GM18868 (cell line): Measurements from ENCODE around the gene CRPPA.

Source experiments
- ATAC-seq: cut with Tn5 transposase; IDR thresholded peaks from one replicate; pipeline ENCODE4 v1.9.1; 2021; ENCODE audit warnings: mild to moderate bottlenecking, moderate library complexity; ENCODE audit not compliant: unreplicated experiment

The CRPPA gene

GRCh38 chr7:16423761-16424160 is 2.4 kb upstream of the CRPPA start:
- ATAC-seq = no peak

GRCh38 chr7:16422917-16423316 is 1.6 kb upstream of the CRPPA start:
- ATAC-seq = no peak

GRCh38 chr7:16422103-16422435 is 731 bp upstream of the CRPPA start:
- ATAC-seq = no peak

GRCh38 chr7:16420649-16421332 is 547 bp downstream of the CRPPA start:
- ATAC-seq = peak; percentile 82

GRCh38 chr7:16420329-16420648 is 1.0 kb downstream of the CRPPA start:
- no peak for ATAC-seq

GRCh38 chr7:16419859-16420258 is 1.5 kb downstream of the CRPPA start:
- ATAC-seq = no peak

- no peak for ATAC-seq
These were observed 2.2 kb downstream of the CRPPA start for GRCh38 chr7:16419126-16419525.

- ATAC-seq = no peak
These were observed 3.4 kb downstream of the CRPPA start for GRCh38 chr7:16417906-16418305.

- ATAC-seq = no peak
These were observed 4.8 kb downstream of the CRPPA start for GRCh38 chr7:16416289-16417282.

- ATAC-seq = no peak
These were observed 8.8 kb downstream of the CRPPA start for GRCh38 chr7:16412274-16413254.

GRCh38 chr7:16411391-16411790 is 9.9 kb downstream of the CRPPA start:
- no peak for ATAC-seq

GRCh38 chr7:16409777-16410176 is 11.6 kb downstream of the CRPPA start:
- no peak for ATAC-seq

GRCh38 chr7:16404636-16405035 is 16.7 kb downstream of the CRPPA start:
- no peak for ATAC-seq

- no peak for ATAC-seq
These were observed 17.9 kb downstream of the CRPPA start for GRCh38 chr7:16403475-16403874.

GRCh38 chr7:16402940-16403339 is 18.4 kb downstream of the CRPPA start:
- ATAC-seq = no peak

GRCh38 chr7:16402091-16402490 is 19.2 kb downstream of the CRPPA start:
- ATAC-seq = no peak

GRCh38 chr7:16400893-16401275 is 20.5 kb downstream of the CRPPA start:
- ATAC-seq = no peak

- ATAC-seq = no peak
These were observed 21.1 kb downstream of the CRPPA start for GRCh38 chr7:16399916-16400892.

- ATAC-seq = no peak
These were observed 22.0 kb downstream of the CRPPA start for GRCh38 chr7:16399265-16399831.
